GM23248 (cell line): ENCODE results near the gene NEK10. TPM values are rescaled to one million over a fixed set of nuclear protein-coding genes. Genes with fewer than 3 reads are reported as not detected.

Experiments
- DNase-seq: peaks from one replicate; pipeline ENCODE4 v3.0.0-alpha.2; 2015
- H2AFZ ChIP-seq: fragments of 200-600 bp; sonication (generic); 2 replicates; pipeline ENCODE4 v1.6.1; 2016; ENCODE audit warnings: antibody characterized with exemption
- H3F3A ChIP-seq: fragments of 200-600 bp; sonication (generic); 2 replicates; pipeline ENCODE4 v1.6.1; 2016; ENCODE audit warnings: mild to moderate bottlenecking, antibody characterized with exemption, mixed run types; ENCODE audit not compliant: insufficient read depth
- H3K27ac ChIP-seq: fragments of 200-600 bp; sonication (generic); 2 replicates; pipeline ENCODE4 v1.5.1; 2016; ENCODE audit warnings: mild to moderate bottlenecking
- H3K27me3 ChIP-seq: fragments of 200-600 bp; sonication (generic); replicated peaks from 2 replicates; pipeline ENCODE4 v1.6.1; 2016; ENCODE audit warnings: mild to moderate bottlenecking; ENCODE audit not compliant: insufficient read depth
- H3K36me3 ChIP-seq: fragments of 200-600 bp; sonication (generic); 2 replicates; pipeline ENCODE4 v1.6.1; 2016; ENCODE audit warnings: low read depth, mild to moderate bottlenecking
- H3K4me1 ChIP-seq: fragments of 200-600 bp; sonication (generic); 2 replicates; pipeline ENCODE4 v1.6.1; 2016; ENCODE audit warnings: mild to moderate bottlenecking; ENCODE audit not compliant: insufficient read depth
- H3K4me2 ChIP-seq: fragments of 200-600 bp; sonication (generic); one replicate; pipeline ENCODE4 v1.6.1; 2016; ENCODE audit warnings: mild to moderate bottlenecking; ENCODE audit not compliant: unreplicated experiment
- H3K4me3 ChIP-seq: fragments of 200-600 bp; sonication (generic); 2 replicates; pipeline ENCODE4 v1.5.1; 2016; ENCODE audit warnings: mild to moderate bottlenecking
- H3K79me2 ChIP-seq: fragments of 200-600 bp; sonication (generic); 2 replicates; pipeline ENCODE4 v1.6.1; 2016; ENCODE audit warnings: mild to moderate bottlenecking; ENCODE audit not compliant: insufficient read depth
- H3K9ac ChIP-seq: fragments of 200-600 bp; sonication (generic); 2 replicates; pipeline ENCODE4 v1.6.1; 2016; ENCODE audit warnings: mild to moderate bottlenecking
- H3K9me2 ChIP-seq: fragments of 200-600 bp; sonication (generic); 2 replicates; pipeline ENCODE4 v1.6.1; 2016; ENCODE audit warnings: mixed run types, mild to moderate bottlenecking, moderate library complexity; ENCODE audit not compliant: insufficient read depth
- H3K9me3 ChIP-seq: fragments of 200-600 bp; sonication (generic); one replicate; pipeline ENCODE4 v1.6.1; 2017; ENCODE audit warnings: low read depth
- H4K20me1 ChIP-seq: fragments of 200-600 bp; sonication (generic); 2 replicates; pipeline ENCODE4 v1.6.0; 2016; ENCODE audit not compliant: insufficient read depth
- EZH2 ChIP-seq: fragments of 200-600 bp; sonication (generic); IDR thresholded peaks from 2 replicates; pipeline ENCODE4 v1.6.1; 2018; ENCODE audit warnings: antibody characterized with exemption, mild to moderate bottlenecking; ENCODE audit not compliant: insufficient read depth, poor library complexity, severe bottlenecking
- EZH2phosphoT487 ChIP-seq: fragments of 200-600 bp; sonication (generic); IDR thresholded peaks from 2 replicates; pipeline ENCODE4 v1.6.1; 2018; ENCODE audit warnings: antibody characterized with exemption, moderate library complexity, mild to moderate bottlenecking, low read depth; ENCODE audit not compliant: insufficient read depth
- WGBS, 2 experiments: methylation state at CpG; one replicate each; pipeline ENCODE4 v1.1.6; 2015 to 2017; ENCODE audit warnings: low lambda C conversion rate in 2 of 2, low coverage in 1 of 2; ENCODE audit errors: missing lambda C conversion rate in 2 of 2; 5-methylcytosine and 5-hydroxymethylcytosine counted together
- in situ Hi-C: fragments of 300-500 bp; cut with MboI; formaldehyde crosslinking; loops from 2 replicates; pipeline ENCODE4 v1.15.0; 2020
- polyA plus RNA-seq: library from polyadenylated mRNA; unstranded; fragments of >200 nt; fragmentation: Nextera tagmentation; extraction: Ambion mirVana; gene quantifications from 2 replicates; pipeline ENCODE4 v1.2.1, GENCODE V29; 2016
- total RNA-seq: library from RNA; depleted of rRNA; stranded (reverse); fragments of >200 nt; shearing (Covaris generic); gene quantifications from 2 replicates; pipeline ENCODE4 v1.2.3, GENCODE V29; 2014

NEK10 gene
- total and polyA plus RNA-seq, 2 experiments from 2014 or later: 3.2 to 7.6 TPM

DNA sequence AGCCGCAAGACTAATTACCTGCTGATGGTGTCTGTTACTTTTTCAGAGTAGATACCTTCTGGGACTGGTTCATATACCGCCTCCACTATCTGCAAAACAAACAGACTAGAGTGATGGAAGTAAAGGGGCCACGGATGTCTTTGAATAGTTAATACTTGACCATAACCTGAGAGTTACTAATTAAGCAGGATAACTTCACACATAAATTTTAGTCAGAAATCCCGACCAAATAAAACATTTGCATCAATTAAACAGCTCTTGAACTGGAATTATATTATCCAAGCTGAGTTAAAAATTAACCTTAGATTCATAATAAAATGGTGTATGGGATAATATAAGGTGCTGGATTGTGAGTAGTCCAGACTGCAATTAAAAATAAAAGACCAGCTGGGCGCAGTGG is 167.7 kb downstream of the NEK10 start:
- TF ChIP-seq EZH2 (no peak), EZH2phosphoT487 (no peak)

DNA sequence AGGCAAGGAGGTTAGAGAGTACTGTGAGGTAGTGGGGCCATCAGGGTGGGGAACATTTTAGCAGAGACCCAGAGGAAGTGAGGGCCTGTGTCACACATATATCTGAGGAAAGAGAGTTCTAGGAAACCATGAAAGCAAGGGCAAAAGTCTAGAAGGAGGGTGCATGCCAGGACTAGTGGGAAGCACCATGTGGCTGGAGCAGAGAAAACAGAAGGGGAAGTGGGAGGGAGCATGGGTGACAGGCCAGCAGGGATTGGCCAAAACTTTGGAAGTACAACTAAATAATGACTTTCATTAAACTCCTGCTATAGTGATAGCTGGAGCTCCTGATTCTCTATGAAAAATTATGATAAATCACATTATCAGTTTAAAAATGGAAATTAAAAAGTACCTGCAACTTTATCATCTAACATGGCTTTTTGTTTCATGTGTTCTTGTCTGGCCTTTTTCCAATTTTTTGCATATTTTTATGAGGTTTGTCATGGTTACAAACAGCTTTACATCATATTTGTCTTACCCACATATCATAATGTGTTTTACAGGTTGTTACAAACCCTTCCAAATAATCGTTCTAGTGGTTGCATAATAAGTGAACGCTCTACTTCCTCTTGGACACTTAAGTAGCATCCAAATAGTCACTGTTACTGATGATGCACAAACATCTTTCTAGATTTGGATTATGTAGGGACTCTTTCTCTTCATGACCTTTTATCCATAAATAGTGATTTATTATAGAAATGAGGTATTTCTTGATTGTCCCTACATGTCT is 168.3 kb downstream of the NEK10 start:
- Histone ChIP-seq H3K27ac (no peak overlapping the region), H3K79me2 (no peaks in the 10 kb centered on the region), H3K4me3 (no peak overlapping the region), H4K20me1 (no peaks in the 10 kb centered on the region), H2AFZ (no peak overlapping the region), H3K4me2 (no peak overlapping the region), H3K9me3 (no peaks in the 10 kb centered on the region), H3K36me3 (peaks cover 29% of the 10 kb centered on the region), H3K9me2 (no peaks in the 10 kb centered on the region), H3K4me1 (no peaks in the 10 kb centered on the region), H3K27me3 (no peaks in the 10 kb centered on the region), H3K9ac (no peak overlapping the region), H3F3A (no peaks in the 10 kb centered on the region)
- TF ChIP-seq EZH2phosphoT487: no peak
- no peak for TF ChIP-seq EZH2
- in situ Hi-C loops: no loop called here
- 55 to 58% methylated on average over 2 of the region's 2 CpGs for WGBS, 2 experiments
- DNase-seq: no peak

More for the DNA sequence above, 167.7 kb downstream of the NEK10 start:
- Histone ChIP-seq H3K27me3 (no peaks in the 10 kb centered on the region), H3K36me3 (peaks cover 29% of the 10 kb centered on the region), H3F3A (no peaks in the 10 kb centered on the region), H3K9me3 (no peaks in the 10 kb centered on the region), H3K4me1 (no peaks in the 10 kb centered on the region), H3K4me3 (no peak overlapping the region), H3K9me2 (no peaks in the 10 kb centered on the region), H3K79me2 (no peaks in the 10 kb centered on the region), H3K4me2 (no peak overlapping the region), H2AFZ (no peak overlapping the region), H3K9ac (no peak overlapping the region), H3K27ac (no peak overlapping the region), H4K20me1 (no peaks in the 10 kb centered on the region)
- DNase-seq: no peak
- in situ Hi-C loops: no loop called here
- 80 to 81% methylated on average over 5 of the region's 5 CpGs for WGBS, 2 experiments

DNA sequence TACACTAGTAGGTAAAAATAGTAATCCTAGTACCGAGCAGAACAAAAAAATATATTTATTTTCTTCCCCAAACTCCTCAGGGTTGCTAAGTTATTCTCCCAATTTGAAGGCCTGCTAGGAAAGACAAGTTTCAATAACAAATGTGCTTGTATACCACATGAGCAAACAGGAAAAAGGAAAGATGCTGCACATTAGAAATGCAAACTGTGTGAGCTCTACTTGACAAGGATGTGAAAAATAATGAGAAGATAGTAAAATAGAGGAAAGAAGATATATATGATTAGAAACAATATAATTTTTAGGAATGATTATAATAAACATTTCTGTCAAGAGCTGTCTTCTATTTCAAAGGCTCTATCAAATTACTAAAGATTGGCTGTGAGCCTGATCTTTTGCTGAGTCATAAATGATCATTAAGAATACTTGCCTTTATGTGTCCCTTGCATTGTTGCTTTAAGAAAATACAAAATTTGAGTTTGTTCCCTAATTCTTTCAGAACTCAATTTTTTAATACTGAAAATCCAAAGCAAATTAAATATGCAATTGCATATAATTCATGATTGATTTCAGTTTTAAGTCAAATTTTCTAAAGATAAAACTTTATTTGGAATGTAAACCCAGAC is 174.2 kb downstream of the NEK10 start:
- H3F3A ChIP-seq: 0 out of 2 replicates have a peak, but pooled peaks cover 6% of the 10 kb centered on the region
- 6 to 12% methylated on average over 1 of the region's 1 CpG for WGBS, 2 experiments
- H2AFZ ChIP-seq: no peak overlapping the region
- no peak overlapping the region for H3K9ac ChIP-seq
- no peaks in the 10 kb centered on the region for H3K9me2 ChIP-seq
- H3K4me3 ChIP-seq: no peak overlapping the region
- H3K4me2 ChIP-seq: no peak overlapping the region
- peaks cover 10% of the 10 kb centered on the region; the same call in 1 of the 2 replicates for H3K36me3 ChIP-seq
- no peaks in the 10 kb centered on the region for H3K79me2 ChIP-seq
- no peaks in the 10 kb centered on the region for H3K9me3 ChIP-seq
- TF ChIP-seq EZH2phosphoT487 (no peak), EZH2 (no peak)
- H3K27ac ChIP-seq: peak overlapping the region; percentile 11; the same call in 1 of the 2 replicates
- no peaks in the 10 kb centered on the region for H3K27me3 ChIP-seq
- no peaks in the 10 kb centered on the region for H4K20me1 ChIP-seq
- peaks cover 13% of the 10 kb centered on the region for H3K4me1 ChIP-seq
- DNase-seq: peak; percentile 13
- in situ Hi-C loops: no loop called here

DNA sequence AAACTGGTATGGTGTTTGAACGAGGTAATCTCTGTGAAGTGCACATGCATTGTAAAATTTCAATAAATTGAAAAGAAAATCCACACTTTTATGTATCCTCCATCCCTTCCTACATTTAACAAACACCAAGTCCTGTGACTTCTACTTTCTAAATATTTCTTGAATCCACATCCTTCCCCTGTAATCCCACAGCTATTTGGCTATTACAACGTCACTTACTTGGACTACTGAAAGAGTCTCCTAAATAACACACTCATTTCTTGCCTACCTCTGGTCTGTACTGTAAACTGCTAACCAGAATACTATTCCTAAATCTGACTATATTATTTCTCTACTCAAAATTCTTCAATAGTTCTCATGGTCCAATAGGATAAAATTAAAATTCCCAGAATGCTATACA is 176.1 kb downstream of the NEK10 start:
- WGBS, 2 experiments: 50 to 66% methylated on average over 2 of the region's 2 CpGs
- Histone ChIP-seq H3K36me3 (0 out of 2 replicates have a peak, but pooled peaks cover 5% of the 10 kb centered on the region), H3K9me3 (no peaks in the 10 kb centered on the region), H3K27ac (no peak overlapping the region), H3K4me1 (peaks cover 13% of the 10 kb centered on the region), H3K79me2 (no peaks in the 10 kb centered on the region), H4K20me1 (no peaks in the 10 kb centered on the region), H3K4me2 (no peak overlapping the region), H3K9ac (no peak overlapping the region), H2AFZ (no peak overlapping the region), H3K9me2 (no peaks in the 10 kb centered on the region), H3K27me3 (no peaks in the 10 kb centered on the region), H3K4me3 (no peak overlapping the region), H3F3A (0 out of 2 replicates have a peak, but pooled peaks cover 6% of the 10 kb centered on the region)
- no peak for TF ChIP-seq EZH2phosphoT487
- in situ Hi-C loops: no loop called here
- DNase-seq: no peak
